GM21723 (cell line): ENCODE measurements around the gene KIF6.

ENCODE experiments used
- ATAC-seq: cut with Tn5 transposase; IDR thresholded peaks from one replicate; pipeline ENCODE4 v1.9.1; 2021; ENCODE audit warnings: mild to moderate bottlenecking, moderate library complexity; ENCODE audit not compliant: unreplicated experiment

The KIF6 gene

DNA sequence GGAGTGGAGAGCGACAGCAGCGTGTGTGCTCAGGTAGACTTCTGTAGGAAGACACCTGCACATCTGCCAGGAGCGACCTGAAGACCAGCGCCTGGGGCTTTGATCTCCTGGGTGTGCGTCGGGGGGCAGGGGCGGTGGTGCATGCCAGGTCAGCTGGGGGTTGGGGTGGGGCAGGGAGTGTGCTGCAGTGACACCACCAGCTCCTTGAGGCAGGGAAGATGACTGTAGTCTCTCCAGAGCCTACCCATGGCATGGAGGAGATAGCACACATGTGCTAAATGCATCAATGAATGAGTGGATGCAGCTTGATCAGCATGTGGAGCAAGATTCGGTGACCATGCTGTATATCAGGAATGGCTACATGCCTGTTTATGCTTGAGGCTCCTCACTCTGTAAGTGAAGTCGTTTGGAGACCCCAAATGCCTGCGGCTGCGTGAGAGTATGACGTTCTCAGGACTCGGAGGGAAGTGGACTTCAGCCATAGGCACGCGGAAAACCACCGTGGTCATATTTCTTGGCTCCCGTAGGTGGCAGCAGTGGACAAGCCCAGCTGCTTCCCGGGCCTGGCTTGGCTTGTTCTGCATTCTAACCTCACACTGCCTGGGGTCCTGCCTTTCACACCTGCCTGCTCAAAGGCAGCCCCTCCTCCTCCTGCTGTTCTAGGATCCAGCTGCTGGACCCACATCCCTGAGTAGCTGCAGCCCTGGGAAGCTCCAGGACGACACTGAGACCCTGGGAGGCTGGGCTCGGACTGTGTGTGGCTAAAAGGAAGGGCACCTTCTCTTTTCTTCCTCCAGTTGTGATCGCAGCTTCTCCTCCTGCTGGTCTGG, 363.3 kb downstream of the KIF6 start:
- ATAC-seq = peak; percentile 72

- ATAC-seq = no peak
Observed at GRCh38 chr6:39360378-39360777, 364.8 kb downstream of the KIF6 start.

DNA sequence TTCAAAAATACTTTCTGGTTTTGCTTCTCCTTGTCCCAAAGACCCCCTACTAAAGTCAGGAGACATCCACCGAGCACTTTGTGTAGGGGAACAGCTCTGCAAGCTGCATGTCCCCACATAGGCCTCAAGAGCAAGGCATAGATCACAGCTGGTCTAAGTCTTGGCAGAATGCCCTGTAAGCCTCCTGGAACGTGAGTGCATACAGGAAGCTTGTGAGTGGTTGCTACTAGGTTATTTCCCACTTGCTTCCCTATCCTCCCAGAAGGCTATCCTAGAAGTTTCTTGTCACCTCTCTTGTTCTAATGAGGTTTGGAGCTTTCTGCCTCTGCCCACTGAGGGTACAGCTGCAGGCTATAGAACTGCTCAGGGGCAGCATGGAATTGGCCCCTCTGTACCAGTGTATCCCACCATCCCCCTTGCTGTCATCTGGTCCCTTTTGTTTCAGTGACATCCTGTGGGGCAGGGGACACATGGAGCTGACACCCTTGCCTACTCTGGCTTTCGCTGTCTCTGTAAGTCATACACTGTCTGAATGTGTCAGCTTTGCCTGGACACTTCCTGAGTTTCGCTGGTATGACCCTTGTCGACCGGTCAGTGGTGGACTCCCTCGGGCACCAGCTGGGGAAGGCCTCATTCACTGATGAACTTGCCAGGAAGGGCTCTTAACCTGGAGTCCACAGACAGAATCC, 367.1 kb downstream of the KIF6 start:
- no peak for ATAC-seq

DNA sequence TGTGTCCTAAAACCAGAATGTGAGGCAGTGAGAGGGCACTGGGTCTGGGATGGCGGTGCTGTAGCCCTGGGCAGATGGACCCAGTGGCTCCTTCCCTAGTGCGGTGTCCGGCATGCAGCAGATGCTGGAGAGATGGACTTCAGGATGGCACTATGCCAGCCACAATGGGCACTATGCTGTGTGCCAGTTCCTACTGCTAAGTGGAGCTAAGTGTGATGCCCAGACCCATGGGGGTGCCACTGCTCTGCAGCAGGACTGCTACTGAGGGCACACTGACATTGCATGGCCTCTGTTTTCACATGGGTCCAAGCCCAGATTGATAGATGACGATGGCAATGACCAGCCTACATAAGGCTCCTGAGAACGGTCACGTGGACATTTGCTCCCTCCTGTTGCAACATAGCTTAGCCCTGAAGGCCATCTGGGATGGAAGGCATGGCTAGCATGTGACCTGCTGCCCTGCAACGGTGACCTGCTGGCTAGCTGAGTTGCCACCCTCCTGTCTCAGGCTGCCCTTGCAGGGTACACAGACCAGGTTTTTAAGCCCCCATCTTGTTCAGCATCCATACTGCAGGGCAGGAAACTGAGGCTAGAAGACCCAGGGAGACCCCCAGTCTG, 371.4 kb downstream of the KIF6 start:
- ATAC-seq = no peak

GRCh38 chr6:39350723-39351505, 374.3 kb downstream of the KIF6 start:
- no peak for ATAC-seq

DNA sequence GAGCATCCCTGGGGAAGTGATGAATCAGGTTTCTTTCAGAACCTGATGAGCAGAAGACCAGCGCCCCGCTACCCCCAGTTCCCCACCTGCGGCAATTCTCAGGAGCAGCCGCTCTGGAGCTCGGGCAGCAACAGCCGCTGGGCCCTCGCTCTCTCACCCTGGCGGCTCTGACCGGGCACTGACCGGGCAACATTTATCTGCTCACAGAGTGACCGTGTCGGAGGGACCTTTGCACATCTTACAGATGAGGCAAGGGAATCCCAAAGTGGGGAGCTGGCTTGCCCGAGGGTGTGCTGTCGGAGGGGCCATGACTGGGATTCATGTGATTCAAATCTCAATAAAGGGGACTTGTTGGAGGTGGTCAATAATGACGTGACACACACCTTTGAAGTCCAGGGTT, 376.5 kb downstream of the KIF6 start:
- no peak for ATAC-seq

- ATAC-seq = peak; percentile 65
Observed at GRCh38 chr6:39347906-39348585, 377.2 kb downstream of the KIF6 start.

GRCh38 chr6:39347206-39347605, 378.0 kb downstream of the KIF6 start:
- ATAC-seq = no peak

- no peak for ATAC-seq
Observed at GRCh38 chr6:39344821-39345280, 380.4 kb downstream of the KIF6 start.

- no peak for ATAC-seq
Observed at GRCh38 chr6:39343396-39343870, 381.8 kb downstream of the KIF6 start.

- ATAC-seq = no peak
Observed at GRCh38 chr6:39342692-39343395, 382.4 kb downstream of the KIF6 start.

DNA sequence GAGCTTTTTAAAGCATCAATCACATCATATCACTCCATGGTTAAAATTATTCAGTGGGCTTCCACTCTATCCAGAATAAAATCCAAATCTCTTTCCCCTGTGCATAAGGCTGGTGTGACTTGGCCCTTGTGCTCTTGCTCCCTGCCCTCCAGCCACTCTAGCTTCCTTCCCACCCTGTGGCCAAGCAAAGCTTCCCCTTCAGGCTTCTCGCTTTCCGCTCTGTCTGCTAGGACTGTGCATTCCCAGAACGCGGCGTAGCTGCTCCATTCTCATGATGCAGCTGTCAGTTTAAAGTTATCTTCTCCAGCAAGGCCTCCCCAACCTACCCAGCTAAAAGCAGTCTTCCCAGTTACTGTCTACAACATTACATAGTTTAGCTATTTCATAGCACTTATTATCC, 383.3 kb downstream of the KIF6 start:
- no peak for ATAC-seq

GRCh38 chr6:39341352-39341751, 383.9 kb downstream of the KIF6 start:
- ATAC-seq = no peak

DNA sequence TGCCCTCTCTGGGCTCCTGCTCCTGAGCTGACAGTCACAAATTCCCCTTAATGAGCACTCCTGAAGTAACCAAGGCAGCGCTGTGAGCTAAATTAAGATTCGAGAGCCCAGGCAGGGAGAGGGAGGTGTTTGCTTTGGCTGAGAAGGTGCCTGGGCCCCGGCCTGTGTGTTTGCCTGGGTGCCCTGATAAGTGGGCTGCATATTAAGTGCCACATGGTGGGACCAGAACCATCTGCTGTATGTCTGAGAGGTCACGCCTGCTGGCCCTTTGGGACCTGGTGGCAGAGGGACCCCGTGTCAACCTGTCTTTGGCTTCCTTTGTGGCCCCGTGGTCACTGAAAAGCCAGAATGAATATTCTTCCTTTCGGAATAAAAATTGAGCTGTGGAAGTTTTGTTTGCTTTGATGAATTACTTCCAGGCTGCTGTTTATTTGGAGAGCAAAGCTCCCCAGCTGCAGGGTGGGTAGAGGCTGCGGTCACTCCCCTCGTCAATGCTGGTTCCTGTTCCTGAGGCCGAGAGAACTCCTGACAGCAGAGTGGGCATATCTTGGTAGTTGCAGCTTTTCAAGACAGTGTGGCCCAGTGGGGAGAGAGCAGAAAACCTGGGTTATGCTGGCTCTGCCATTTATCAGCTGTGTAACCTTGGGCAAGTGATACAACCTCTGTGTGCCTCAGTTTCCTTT, 385.2 kb downstream of the KIF6 start:
- no peak for ATAC-seq

- no peak for ATAC-seq
Observed at GRCh38 chr6:39339096-39339867, 385.9 kb downstream of the KIF6 start.

DNA sequence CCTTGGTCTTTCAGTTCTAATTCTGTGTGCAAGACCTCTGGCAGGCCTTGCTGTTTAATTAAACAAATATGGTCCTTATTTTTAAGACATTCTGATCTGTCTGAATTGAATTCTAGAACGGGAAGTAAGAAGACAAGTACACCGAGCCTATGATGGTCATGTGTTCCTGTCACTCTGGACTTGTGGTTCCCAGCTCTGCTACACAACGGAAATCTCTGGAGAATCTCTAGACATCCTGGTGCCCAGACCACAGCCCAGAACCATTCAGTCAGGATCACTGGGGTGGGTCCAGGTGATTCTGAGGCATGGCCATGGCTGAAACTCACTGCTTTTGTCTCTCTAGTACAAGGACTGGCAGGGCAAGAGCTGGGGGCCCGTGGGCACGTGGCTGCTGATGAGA, 386.8 kb downstream of the KIF6 start:
- no peak for ATAC-seq

- no peak for ATAC-seq
Observed at GRCh38 chr6:39335780-39336545, 389.2 kb downstream of the KIF6 start.
